ENCODE results near the gene ATP2B3.

- TF ChIP-seq POLR2A (IDR thresholded peaks at IDR 0.05), result no peak
- TF ChIP-seq, protein P1, sequence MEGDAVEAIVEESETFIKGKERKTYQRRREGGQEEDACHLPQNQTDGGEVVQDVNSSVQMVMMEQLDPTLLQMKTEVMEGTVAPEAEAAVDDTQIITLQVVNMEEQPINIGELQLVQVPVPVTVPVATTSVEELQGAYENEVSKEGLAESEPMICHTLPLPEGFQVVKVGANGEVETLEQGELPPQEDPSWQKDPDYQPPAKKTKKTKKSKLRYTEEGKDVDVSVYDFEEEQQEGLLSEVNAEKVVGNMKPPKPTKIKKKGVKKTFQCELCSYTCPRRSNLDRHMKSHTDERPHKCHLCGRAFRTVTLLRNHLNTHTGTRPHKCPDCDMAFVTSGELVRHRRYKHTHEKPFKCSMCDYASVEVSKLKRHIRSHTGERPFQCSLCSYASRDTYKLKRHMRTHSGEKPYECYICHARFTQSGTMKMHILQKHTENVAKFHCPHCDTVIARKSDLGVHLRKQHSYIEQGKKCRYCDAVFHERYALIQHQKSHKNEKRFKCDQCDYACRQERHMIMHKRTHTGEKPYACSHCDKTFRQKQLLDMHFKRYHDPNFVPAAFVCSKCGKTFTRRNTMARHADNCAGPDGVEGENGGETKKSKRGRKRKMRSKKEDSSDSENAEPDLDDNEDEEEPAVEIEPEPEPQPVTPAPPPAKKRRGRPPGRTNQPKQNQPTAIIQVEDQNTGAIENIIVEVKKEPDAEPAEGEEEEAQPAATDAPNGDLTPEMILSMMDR (IDR thresholded peaks at IDR 0.05), result no peak
Measured at GRCh38 chrX:153482376-153483015, 34.9 kb upstream of the ATP2B3 start.
